Glutamatergic neuron (in vitro differentiated cells): ENCODE data around the gene OLFM2. TPM values are rescaled to one million over a fixed set of nuclear protein-coding genes. Genes with fewer than 3 reads are reported as not detected.

Source experiments
- DNase-seq: peaks from one replicate; pipeline ENCODE4 v3.0.0; 2022
- H3K27ac Mint-ChIP-seq: one replicate; pipeline ENCODE4 v1.8.0; 2020; ENCODE audit warnings: mild to moderate bottlenecking, mixed read lengths, inconsistent platforms; ENCODE audit not compliant: unreplicated experiment
- H3K27me3 Mint-ChIP-seq: one replicate; pipeline ENCODE4 v1.8.0; 2020; ENCODE audit warnings: mild to moderate bottlenecking, moderate library complexity, mixed read lengths, inconsistent platforms; ENCODE audit not compliant: unreplicated experiment
- H3K36me3 Mint-ChIP-seq: one replicate; pipeline ENCODE4 v1.8.0; 2020; ENCODE audit warnings: mild to moderate bottlenecking, mixed read lengths, inconsistent platforms; ENCODE audit not compliant: unreplicated experiment
- H3K4me1 Mint-ChIP-seq: one replicate; pipeline ENCODE4 v1.8.0; 2020; ENCODE audit warnings: mild to moderate bottlenecking, low read depth, mixed read lengths, inconsistent platforms; ENCODE audit not compliant: unreplicated experiment
- H3K4me3 Mint-ChIP-seq: one replicate; pipeline ENCODE4 v1.8.0; 2020; ENCODE audit warnings: mild to moderate bottlenecking, mixed read lengths, inconsistent platforms; ENCODE audit not compliant: unreplicated experiment
- H3K9me3 Mint-ChIP-seq: one replicate; pipeline ENCODE4 v1.8.0; 2020; ENCODE audit warnings: mild to moderate bottlenecking, moderate library complexity, mixed read lengths, inconsistent platforms; ENCODE audit not compliant: unreplicated experiment
- total RNA-seq: library from RNA; stranded (reverse); fragmentation: NEBNext Ultra II Directional; extraction: Animal tissue kit (Norgen Biotek cat#: 25700); gene quantifications from one replicate; pipeline ENCODE4 v1.2.1, GENCODE V29; 2021; ENCODE audit not compliant: unreplicated experiment
- TF ChIP-seq, protein P1 (sequence below): fragments of 200-600 bp; sonication (generic); IDR thresholded peaks from one replicate; pipeline ENCODE4 v1.5.0; 2021; ENCODE audit not compliant: partially characterized antibody, unreplicated experiment

The OLFM2 gene
- total RNA-seq, 1 donor from 2014 or later, result 19.5 TPM

DNA sequence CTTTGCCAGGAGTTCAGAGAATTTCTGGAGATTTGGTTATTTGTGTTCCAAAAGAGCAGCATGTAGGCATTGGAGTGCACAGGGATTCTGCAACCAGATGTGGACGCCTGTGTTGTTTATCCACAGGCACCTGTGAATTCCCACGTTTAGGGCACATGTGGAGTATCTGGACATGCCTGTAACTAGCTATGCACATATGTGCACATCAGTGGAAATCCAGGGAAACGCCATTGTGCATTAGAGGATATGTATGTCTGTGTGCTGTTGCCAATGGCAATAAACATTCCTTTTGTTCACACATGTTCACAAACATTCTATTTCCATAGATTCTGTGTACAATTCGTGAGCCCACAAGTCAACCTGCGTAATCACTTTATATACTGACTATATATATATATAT is 34.7 kb downstream of the OLFM2 start:
- Mint-ChIP-seq H3K27ac (no peak overlapping the region), H3K4me1 (peaks cover 9% of the 10 kb centered on the region), H3K4me3 (no peak overlapping the region), H3K9me3 (no peaks in the 10 kb centered on the region), H3K27me3 (peaks cover 8% of the 10 kb centered on the region), H3K36me3 (no peaks in the 10 kb centered on the region)
- no peak for DNase-seq
- TF ChIP-seq, protein P1, sequence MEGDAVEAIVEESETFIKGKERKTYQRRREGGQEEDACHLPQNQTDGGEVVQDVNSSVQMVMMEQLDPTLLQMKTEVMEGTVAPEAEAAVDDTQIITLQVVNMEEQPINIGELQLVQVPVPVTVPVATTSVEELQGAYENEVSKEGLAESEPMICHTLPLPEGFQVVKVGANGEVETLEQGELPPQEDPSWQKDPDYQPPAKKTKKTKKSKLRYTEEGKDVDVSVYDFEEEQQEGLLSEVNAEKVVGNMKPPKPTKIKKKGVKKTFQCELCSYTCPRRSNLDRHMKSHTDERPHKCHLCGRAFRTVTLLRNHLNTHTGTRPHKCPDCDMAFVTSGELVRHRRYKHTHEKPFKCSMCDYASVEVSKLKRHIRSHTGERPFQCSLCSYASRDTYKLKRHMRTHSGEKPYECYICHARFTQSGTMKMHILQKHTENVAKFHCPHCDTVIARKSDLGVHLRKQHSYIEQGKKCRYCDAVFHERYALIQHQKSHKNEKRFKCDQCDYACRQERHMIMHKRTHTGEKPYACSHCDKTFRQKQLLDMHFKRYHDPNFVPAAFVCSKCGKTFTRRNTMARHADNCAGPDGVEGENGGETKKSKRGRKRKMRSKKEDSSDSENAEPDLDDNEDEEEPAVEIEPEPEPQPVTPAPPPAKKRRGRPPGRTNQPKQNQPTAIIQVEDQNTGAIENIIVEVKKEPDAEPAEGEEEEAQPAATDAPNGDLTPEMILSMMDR, result no peak

DNA sequence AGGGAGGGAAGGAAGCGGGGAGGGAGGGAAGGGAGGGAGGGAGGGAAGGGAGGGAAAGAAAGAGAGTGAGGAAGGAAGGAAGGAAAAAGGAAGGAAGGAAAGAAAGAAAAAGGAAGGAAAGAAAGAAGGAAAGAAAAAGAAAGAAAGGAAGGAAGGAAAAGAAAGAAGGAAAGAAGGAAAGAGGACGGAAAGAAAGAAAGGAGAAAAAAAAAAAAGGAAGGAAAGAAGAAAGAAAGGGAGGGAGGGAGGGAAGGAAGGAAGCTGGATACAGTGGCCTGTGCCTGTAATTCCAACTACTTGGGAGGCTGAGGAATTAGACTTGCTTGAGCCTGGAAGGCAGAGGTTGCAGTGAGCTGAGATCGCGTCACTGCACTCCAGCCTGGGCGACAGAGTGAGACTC is 35.3 kb downstream of the OLFM2 start:
- H3K27ac Mint-ChIP-seq, result no peak overlapping the region
- H3K27me3 Mint-ChIP-seq, result peaks cover 6% of the 10 kb centered on the region
- H3K4me1 Mint-ChIP-seq, result peaks cover 5% of the 10 kb centered on the region
- TF ChIP-seq, protein P1, result no peak
- DNase-seq, result no peak
- no peaks in the 10 kb centered on the region for H3K36me3 Mint-ChIP-seq
- H3K4me3 Mint-ChIP-seq, result no peak overlapping the region
- no peaks in the 10 kb centered on the region for H3K9me3 Mint-ChIP-seq

DNA sequence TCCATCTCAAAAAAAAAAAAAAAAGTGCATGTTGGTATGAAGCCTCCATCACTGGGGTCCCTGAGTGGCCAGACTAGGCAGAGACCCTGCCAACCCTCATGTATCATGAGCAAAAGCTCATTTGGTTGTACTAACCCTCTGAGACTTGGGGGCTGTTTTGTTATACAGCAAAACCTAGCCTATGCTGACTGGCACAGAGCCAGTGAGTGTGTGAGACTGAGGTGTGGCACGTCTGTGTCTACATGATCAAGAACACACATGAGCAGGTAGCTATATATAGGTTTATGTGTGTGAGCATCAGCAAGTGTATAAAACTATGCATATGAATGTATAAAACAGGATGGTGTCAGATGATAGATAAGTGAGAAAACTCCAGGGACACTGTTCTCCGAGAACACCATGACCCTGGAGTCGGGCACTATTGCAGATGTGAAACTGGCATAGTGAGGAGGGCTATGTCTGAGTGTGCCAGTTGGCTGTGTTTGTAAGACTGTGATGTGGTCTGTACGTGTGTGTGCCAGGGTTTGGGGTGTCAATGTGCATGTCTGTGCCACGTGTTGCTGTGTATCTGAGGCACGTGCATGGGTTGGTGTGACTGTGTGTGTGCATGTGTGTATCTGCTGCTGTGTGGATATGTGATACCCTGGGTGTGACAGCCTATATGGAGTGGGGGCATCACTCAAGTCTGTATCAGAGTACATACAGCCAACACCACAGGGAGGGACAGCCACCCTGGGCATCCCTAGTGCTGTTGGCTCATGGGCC is 44.5 kb downstream of the OLFM2 start:
- TF ChIP-seq, protein P1, result no peak
- no peaks in the 10 kb centered on the region for H3K36me3 Mint-ChIP-seq
- peaks cover 9% of the 10 kb centered on the region for H3K4me1 Mint-ChIP-seq
- no peak overlapping the region for H3K4me3 Mint-ChIP-seq
- H3K27ac Mint-ChIP-seq, result no peak overlapping the region
- DNase-seq, result no peak
- H3K27me3 Mint-ChIP-seq, result peaks cover 4% of the 10 kb centered on the region
- peaks cover 3% of the 10 kb centered on the region for H3K9me3 Mint-ChIP-seq

DNA sequence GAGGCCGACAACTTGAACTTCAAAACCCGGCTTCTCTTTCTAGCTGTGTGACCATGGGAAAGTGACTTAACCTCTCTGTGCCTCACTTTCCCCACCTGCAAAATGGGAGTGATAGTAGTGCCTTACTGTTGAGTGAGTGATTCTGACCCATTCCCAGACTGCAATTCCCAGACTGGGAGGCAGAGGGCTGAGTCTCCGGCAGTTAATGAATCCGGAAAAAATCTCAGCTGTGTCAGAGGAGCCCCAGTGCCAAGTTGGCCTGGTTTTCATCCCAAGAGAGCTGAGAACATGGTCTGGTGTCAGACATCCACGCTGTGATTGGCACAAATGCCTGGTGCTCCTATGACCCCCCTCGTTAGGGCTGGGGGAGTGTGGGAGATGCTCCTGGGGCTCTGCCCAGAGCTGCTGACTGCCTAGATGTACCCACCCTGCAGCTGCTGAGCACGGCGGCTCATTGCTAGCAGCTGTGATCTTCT is 51.2 kb downstream of the OLFM2 start:
- peaks cover 14% of the 10 kb centered on the region for H3K27me3 Mint-ChIP-seq
- H3K4me1 Mint-ChIP-seq, result peaks cover 16% of the 10 kb centered on the region
- H3K36me3 Mint-ChIP-seq, result no peaks in the 10 kb centered on the region
- DNase-seq, result no peak
- TF ChIP-seq, protein P1, result peak; percentile 30
- H3K27ac Mint-ChIP-seq, result peak overlapping the region; percentile 91
- peaks cover 13% of the 10 kb centered on the region for H3K9me3 Mint-ChIP-seq
- H3K4me3 Mint-ChIP-seq, result no peak overlapping the region

DNA sequence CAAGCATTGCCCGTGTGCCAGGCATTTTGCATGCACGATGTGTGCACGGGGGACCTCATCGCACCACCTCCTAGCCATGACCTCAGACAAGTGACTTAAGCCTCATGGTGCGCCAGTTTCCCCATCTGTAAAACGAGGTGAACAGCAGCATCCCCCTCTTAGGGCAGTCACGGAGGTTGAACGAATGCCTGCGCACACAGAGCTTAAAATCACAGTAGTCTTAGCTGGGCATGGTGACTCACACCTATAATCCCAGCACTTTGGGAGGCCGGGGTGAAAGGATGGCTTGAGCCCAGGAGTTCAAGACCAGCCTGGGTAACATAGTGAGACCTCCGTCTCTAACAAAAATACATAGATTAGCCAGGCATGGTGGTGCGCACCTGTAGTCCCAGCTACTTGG is 52.6 kb downstream of the OLFM2 start:
- TF ChIP-seq, protein P1, result no peak
- peaks cover 11% of the 10 kb centered on the region for H3K9me3 Mint-ChIP-seq
- H3K36me3 Mint-ChIP-seq, result no peaks in the 10 kb centered on the region

More for the DNA sequence above, 52.6 kb downstream of the OLFM2 start:
- H3K4me3 Mint-ChIP-seq, result peak overlapping the region; percentile 32
- H3K4me1 Mint-ChIP-seq, result peaks cover 7% of the 10 kb centered on the region
- H3K27ac Mint-ChIP-seq, result peak overlapping the region; percentile 97
- DNase-seq, result no peak
- peaks cover 10% of the 10 kb centered on the region for H3K27me3 Mint-ChIP-seq
